SU-DHL-6 (cell line): ENCODE measurements around the gene NTN3.

Experiments used
- H2AFZ ChIP-seq: fragments of 200-600 bp; sonication (generic); 2 replicates; pipeline ENCODE4 v1.6.1; 2014; ENCODE audit warnings: low read depth, mild to moderate bottlenecking, moderate library complexity, mixed read lengths, antibody characterized with exemption, low read length; ENCODE audit not compliant: severe bottlenecking
- H3F3A ChIP-seq: fragments of 200-600 bp; shearing (Covaris generic); 2 replicates; pipeline ENCODE4 v1.6.0; 2016; ENCODE audit warnings: antibody characterized with exemption, mild to moderate bottlenecking; ENCODE audit not compliant: insufficient read depth
- H3K27ac ChIP-seq: fragments of 200-600 bp; sonication (generic); 2 replicates; pipeline ENCODE4 v1.5.1; 2016; ENCODE audit warnings: low read depth, mild to moderate bottlenecking, low read length, moderate library complexity, mixed read lengths
- H3K27me3 ChIP-seq: fragments of 200-600 bp; sonication (generic), shearing (Covaris generic); 2 replicates; pipeline ENCODE4 v1.6.0; 2014; ENCODE audit warnings: mild to moderate bottlenecking, low read length
- H3K36me3 ChIP-seq: fragments of 200-600 bp; sonication (generic); 2 replicates; pipeline ENCODE4 v1.6.1; 2014; ENCODE audit warnings: mild to moderate bottlenecking, low read length, mixed read lengths
- H3K4me2 ChIP-seq: fragments of 300-600, 200-600 bp; shearing (Covaris generic), sonication (generic); 2 replicates; pipeline ENCODE4 v1.6.0; 2014; ENCODE audit warnings: low read length, low read depth, mild to moderate bottlenecking; ENCODE audit not compliant: poor library complexity, severe bottlenecking
- H3K4me3 ChIP-seq: fragments of 200-600 bp; sonication (generic); 2 replicates; pipeline ENCODE4 v1.5.1; 2014; ENCODE audit warnings: antibody characterized with exemption, low read length, mild to moderate bottlenecking, mixed read lengths; ENCODE audit not compliant: insufficient read depth, poor library complexity, severe bottlenecking
- H3K79me2 ChIP-seq: fragments of 200-600 bp; sonication (generic); 2 replicates; pipeline ENCODE4 v1.6.1; 2014; ENCODE audit warnings: mild to moderate bottlenecking, low read length, moderate library complexity; ENCODE audit not compliant: insufficient read depth
- H3K9ac ChIP-seq: fragments of 200-600 bp; sonication (generic); 2 replicates; pipeline ENCODE4 v1.7.0; 2014; ENCODE audit warnings: mild to moderate bottlenecking, low read length
- H3K9me2 ChIP-seq: fragments of 200-600 bp; sonication (generic); replicated peaks from 2 replicates; pipeline ENCODE4 v1.6.1; 2014; ENCODE audit warnings: low read length; ENCODE audit not compliant: insufficient read depth
- H3K9me3 ChIP-seq: fragments of 200-600 bp; sonication (generic); 2 replicates; pipeline ENCODE4 v1.6.1; 2014; ENCODE audit warnings: low read length, mixed read lengths; ENCODE audit not compliant: insufficient read depth
- H4K20me1 ChIP-seq: fragments of 200-600 bp; sonication (generic); 2 replicates; pipeline ENCODE4 v1.6.1; 2014; ENCODE audit warnings: low read depth, mild to moderate bottlenecking, antibody characterized with exemption, low read length, moderate library complexity, mixed read lengths
- CTCF ChIP-seq: fragments of 200-600 bp; sonication (generic); IDR thresholded peaks from one replicate; pipeline ENCODE4 v1.5.1; 2017; ENCODE audit warnings: antibody characterized with exemption, mild to moderate bottlenecking, low read length, moderate library complexity; ENCODE audit not compliant: insufficient read depth, poor library complexity, severe bottlenecking
- EZH2phosphoT487 ChIP-seq: fragments of 200-600 bp; sonication (generic), shearing (Covaris generic); conservative IDR thresholded peaks from 2 replicates; pipeline ENCODE4 v1.6.1; 2018; ENCODE audit warnings: mild to moderate bottlenecking, antibody characterized with exemption, low read length, moderate library complexity, mixed read lengths

Gene NTN3

GRCh38 chr16:2471016-2471652 lies at the start of gene NTN3:
Gene NTN3, plus strand, starts transcription at chr16:2471297. Its CDS starts 405 bp downstream, at chr16:2471702.
- no peaks in the 10 kb centered on the region for H3K79me2 ChIP-seq
- H3K4me2 ChIP-seq, result peak within 1 kb of the TSS; percentile 15
- no peaks in the 10 kb centered on the region; the same call in 1 of the 2 replicates for H4K20me1 ChIP-seq
- no peaks in the 10 kb centered on the region for H3K27me3 ChIP-seq
- no peak within 1 kb of the TSS for H3K4me3 ChIP-seq
- H3K27ac ChIP-seq, result peak within 1 kb of the TSS; percentile 62
- H3K9ac ChIP-seq, result no peak within 1 kb of the TSS
- H3K9me2 ChIP-seq, result no peaks in the 10 kb centered on the region
- no peaks in the 10 kb centered on the region for H3K36me3 ChIP-seq
- no peaks in the 10 kb centered on the region for H3K9me3 ChIP-seq
- peaks cover 12% of the 10 kb centered on the region; the same call in 1 of the 2 replicates for H3F3A ChIP-seq
- TF ChIP-seq EZH2phosphoT487 (no peak), CTCF (no peak)
- no peak within 1 kb of the TSS for H2AFZ ChIP-seq

GRCh38 chr16:2422123-2422867 lies 48.8 kb upstream of the NTN3 start:
- no peaks in the 10 kb centered on the region for H3K9me2 ChIP-seq
- no peaks in the 10 kb centered on the region for H3K27me3 ChIP-seq
- no peak overlapping the region for H2AFZ ChIP-seq
- H3K4me2 ChIP-seq, result no peak overlapping the region
- no peaks in the 10 kb centered on the region for H3K36me3 ChIP-seq
- no peak for TF ChIP-seq EZH2phosphoT487
- no peak for TF ChIP-seq CTCF
- H3K9me3 ChIP-seq, result no peaks in the 10 kb centered on the region
- H3F3A ChIP-seq, result no peaks in the 10 kb centered on the region
- H3K79me2 ChIP-seq, result no peaks in the 10 kb centered on the region
- no peak overlapping the region for H3K27ac ChIP-seq
- no peaks in the 10 kb centered on the region for H4K20me1 ChIP-seq
- no peak overlapping the region for H3K9ac ChIP-seq
- H3K4me3 ChIP-seq, result no peak overlapping the region

- Histone ChIP-seq H3K27ac (no peak overlapping the region), H3K9ac (no peak overlapping the region), H3K36me3 (no peaks in the 10 kb centered on the region), H3K4me3 (no peak overlapping the region), H3F3A (no peaks in the 10 kb centered on the region), H3K9me2 (no peaks in the 10 kb centered on the region), H3K79me2 (no peaks in the 10 kb centered on the region), H4K20me1 (no peaks in the 10 kb centered on the region), H3K27me3 (no peaks in the 10 kb centered on the region), H3K4me2 (no peak overlapping the region), H3K9me3 (no peaks in the 10 kb centered on the region), H2AFZ (no peak overlapping the region)
- no peak for TF ChIP-seq CTCF
- TF ChIP-seq EZH2phosphoT487, result no peak
These were observed 46.8 kb upstream of the NTN3 start for GRCh38 chr16:2424061-2425007.
